Activated T-cell treated with anti-CD3 and anti-CD28 coated beads, Interleukin-2, amount 50 U/mL, for 24 hours (primary cell): ENCODE results near the gene TRIM28.

Source experiments
- DNase-seq: peaks from one replicate; pipeline ENCODE4 v3.0.0-alpha.2; 2020
- H3K27ac Mint-ChIP-seq: 2 replicates; pipeline ENCODE4 v1.8.0; 2020; ENCODE audit warnings: mild to moderate bottlenecking, mixed read lengths
- H3K27me3 Mint-ChIP-seq: 2 replicates; pipeline ENCODE4 v1.8.0; 2020; ENCODE audit warnings: mixed read lengths
- H3K36me3 Mint-ChIP-seq: 2 replicates; pipeline ENCODE4 v1.8.0; 2020; ENCODE audit warnings: low read depth, mixed read lengths
- H3K4me1 Mint-ChIP-seq: 2 replicates; pipeline ENCODE4 v1.8.0; 2020; ENCODE audit warnings: low read depth, mixed read lengths
- H3K4me3 Mint-ChIP-seq: 2 replicates; pipeline ENCODE4 v1.8.0; 2020; ENCODE audit warnings: mild to moderate bottlenecking, moderate library complexity, mixed read lengths
- H3K9me3 Mint-ChIP-seq: 2 replicates; pipeline ENCODE4 v1.8.0; 2020; ENCODE audit warnings: mixed read lengths

Gene TRIM28

GRCh38 chr19:58514564-58515022 is 29.3 kb upstream of the TRIM28 start:
- Mint-ChIP-seq H3K27ac (peak overlapping the region; percentile 92), H3K9me3 (no peaks in the 10 kb centered on the region), H3K4me1 (peaks cover 38% of the 10 kb centered on the region), H3K27me3 (no peaks in the 10 kb centered on the region), H3K36me3 (peaks cover 51% of the 10 kb centered on the region), H3K4me3 (peak overlapping the region; percentile 88)
- DNase-seq: no peak

- Mint-ChIP-seq H3K36me3 (peaks cover 56% of the 10 kb centered on the region), H3K27ac (peak overlapping the region; percentile 82), H3K4me1 (peaks cover 43% of the 10 kb centered on the region)
These were observed 28.6 kb upstream of the TRIM28 start for GRCh38 chr19:58515259-58515658.

GRCh38 chr19:58516246-58516836 is 27.5 kb upstream of the TRIM28 start:
- Mint-ChIP-seq H3K4me3 (peak overlapping the region; percentile 88), H3K4me1 (peaks cover 48% of the 10 kb centered on the region), H3K9me3 (no peaks in the 10 kb centered on the region), H3K27ac (peak overlapping the region; percentile 82), H3K27me3 (no peaks in the 10 kb centered on the region), H3K36me3 (peaks cover 56% of the 10 kb centered on the region)
- no peak for DNase-seq

More at GRCh38 chr19:58515259-58515658, 28.6 kb upstream of the TRIM28 start:
- Mint-ChIP-seq H3K9me3 (no peaks in the 10 kb centered on the region), H3K27me3 (no peaks in the 10 kb centered on the region), H3K4me3 (peak overlapping the region; percentile 88)
- no peak for DNase-seq

GRCh38 chr19:58516964-58517833 is 26.7 kb upstream of the TRIM28 start:
- H3K27me3 Mint-ChIP-seq: no peaks in the 10 kb centered on the region
- peaks cover 49% of the 10 kb centered on the region for H3K4me1 Mint-ChIP-seq
- peaks cover 56% of the 10 kb centered on the region for H3K36me3 Mint-ChIP-seq
- DNase-seq: no peak
- H3K9me3 Mint-ChIP-seq: no peaks in the 10 kb centered on the region
- no peak overlapping the region for H3K27ac Mint-ChIP-seq
- no peak overlapping the region for H3K4me3 Mint-ChIP-seq

- Mint-ChIP-seq H3K4me3 (peak overlapping the region; percentile 94), H3K4me1 (peaks cover 47% of the 10 kb centered on the region), H3K27me3 (no peaks in the 10 kb centered on the region), H3K27ac (peak overlapping the region; percentile 95), H3K36me3 (peaks cover 56% of the 10 kb centered on the region), H3K9me3 (no peaks in the 10 kb centered on the region)
- no peak for DNase-seq
These were observed 25.4 kb upstream of the TRIM28 start for GRCh38 chr19:58518256-58519086.

GRCh38 chr19:58519087-58519354 is 24.8 kb upstream of the TRIM28 start:
- peak overlapping the region; percentile 95 for H3K27ac Mint-ChIP-seq
- no peaks in the 10 kb centered on the region for H3K9me3 Mint-ChIP-seq
- H3K27me3 Mint-ChIP-seq: no peaks in the 10 kb centered on the region
- H3K4me3 Mint-ChIP-seq: peak overlapping the region; percentile 94
- H3K4me1 Mint-ChIP-seq: peaks cover 45% of the 10 kb centered on the region
- peak; percentile 68 for DNase-seq
- peaks cover 55% of the 10 kb centered on the region for H3K36me3 Mint-ChIP-seq

GRCh38 chr19:58519355-58520256 is 24.3 kb upstream of the TRIM28 start, which contains the start of gene ZBTB45:
Gene ZBTB45 (minus strand): TSS chr19:58519810. CDS start chr19:58517673, 2,137 bp downstream.
- Mint-ChIP-seq H3K4me3 (peak within 1 kb of the TSS; percentile 94), H3K27ac (peak within 1 kb of the TSS; percentile 95), H3K36me3 (peaks cover 50% of the 10 kb centered on the region), H3K9me3 (no peaks in the 10 kb centered on the region), H3K4me1 (peaks cover 45% of the 10 kb centered on the region), H3K27me3 (no peaks in the 10 kb centered on the region)
- DNase-seq: peak; percentile 94

GRCh38 chr19:58520257-58520599 is 23.6 kb upstream of the TRIM28 start:
- H3K36me3 Mint-ChIP-seq: peaks cover 45% of the 10 kb centered on the region
- DNase-seq: no peak
- peak overlapping the region; percentile 94 for H3K4me3 Mint-ChIP-seq
- no peaks in the 10 kb centered on the region for H3K27me3 Mint-ChIP-seq
- H3K27ac Mint-ChIP-seq: peak overlapping the region; percentile 95
- H3K4me1 Mint-ChIP-seq: peaks cover 41% of the 10 kb centered on the region
- no peaks in the 10 kb centered on the region for H3K9me3 Mint-ChIP-seq

- H3K4me3 Mint-ChIP-seq: no peak overlapping the region
- H3K36me3 Mint-ChIP-seq: peaks cover 31% of the 10 kb centered on the region
- H3K4me1 Mint-ChIP-seq: peaks cover 30% of the 10 kb centered on the region
- DNase-seq: no peak
- H3K27me3 Mint-ChIP-seq: no peaks in the 10 kb centered on the region
- no peaks in the 10 kb centered on the region for H3K9me3 Mint-ChIP-seq
- H3K27ac Mint-ChIP-seq: no peak overlapping the region
These were observed 22.2 kb upstream of the TRIM28 start for GRCh38 chr19:58521651-58522050.

GRCh38 chr19:58522709-58523108 is 21.2 kb upstream of the TRIM28 start:
- no peak for DNase-seq
- no peak overlapping the region for H3K27ac Mint-ChIP-seq

GRCh38 chr19:58529405-58529804 is 14.5 kb upstream of the TRIM28 start:
- Mint-ChIP-seq H3K4me3 (no peak overlapping the region), H3K36me3 (no peaks in the 10 kb centered on the region), H3K9me3 (no peaks in the 10 kb centered on the region), H3K4me1 (no peaks in the 10 kb centered on the region), H3K27me3 (no peaks in the 10 kb centered on the region), H3K27ac (no peak overlapping the region)
- no peak for DNase-seq

More at GRCh38 chr19:58522709-58523108, 21.2 kb upstream of the TRIM28 start:
- H3K27me3 Mint-ChIP-seq: no peaks in the 10 kb centered on the region
- H3K36me3 Mint-ChIP-seq: peaks cover 21% of the 10 kb centered on the region
- H3K4me3 Mint-ChIP-seq: no peak overlapping the region
- peaks cover 24% of the 10 kb centered on the region for H3K4me1 Mint-ChIP-seq
- no peaks in the 10 kb centered on the region for H3K9me3 Mint-ChIP-seq

GRCh38 chr19:58531034-58531840 is 12.6 kb upstream of the TRIM28 start:
- H3K36me3 Mint-ChIP-seq: no peaks in the 10 kb centered on the region
- H3K4me1 Mint-ChIP-seq: no peaks in the 10 kb centered on the region

GRCh38 chr19:58535857-58536256 is 8.0 kb upstream of the TRIM28 start:
- no peak overlapping the region for H3K4me3 Mint-ChIP-seq
- DNase-seq: no peak
- H3K9me3 Mint-ChIP-seq: no peaks in the 10 kb centered on the region
- no peaks in the 10 kb centered on the region for H3K36me3 Mint-ChIP-seq
- peaks cover 9% of the 10 kb centered on the region for H3K4me1 Mint-ChIP-seq
- no peaks in the 10 kb centered on the region for H3K27me3 Mint-ChIP-seq
- H3K27ac Mint-ChIP-seq: no peak overlapping the region

More at GRCh38 chr19:58531034-58531840, 12.6 kb upstream of the TRIM28 start:
- Mint-ChIP-seq H3K4me3 (no peak overlapping the region), H3K9me3 (no peaks in the 10 kb centered on the region), H3K27ac (no peak overlapping the region), H3K27me3 (no peaks in the 10 kb centered on the region)
- DNase-seq: no peak
